M059J (cell line): ENCODE measurements around the gene CENPI. TPM values are rescaled to one million over a fixed set of nuclear protein-coding genes. Genes with fewer than 3 reads are reported as not detected.
A peak's percentile ranks its signal among the peaks of the same experiment; 100 is the strongest.

Experiments
- DNase-seq: peaks from one replicate; pipeline ENCODE4 v3.0.0-alpha.2; 2012; ENCODE audit warnings: low read depth
- total RNA-seq: library from RNA; depleted of rRNA; stranded (reverse); fragments of >200 nt; shearing (Covaris generic); gene quantifications from 2 replicates; pipeline ENCODE4 v1.2.3, GENCODE V29; 2014; rRNA removed

The CENPI gene, protein sequence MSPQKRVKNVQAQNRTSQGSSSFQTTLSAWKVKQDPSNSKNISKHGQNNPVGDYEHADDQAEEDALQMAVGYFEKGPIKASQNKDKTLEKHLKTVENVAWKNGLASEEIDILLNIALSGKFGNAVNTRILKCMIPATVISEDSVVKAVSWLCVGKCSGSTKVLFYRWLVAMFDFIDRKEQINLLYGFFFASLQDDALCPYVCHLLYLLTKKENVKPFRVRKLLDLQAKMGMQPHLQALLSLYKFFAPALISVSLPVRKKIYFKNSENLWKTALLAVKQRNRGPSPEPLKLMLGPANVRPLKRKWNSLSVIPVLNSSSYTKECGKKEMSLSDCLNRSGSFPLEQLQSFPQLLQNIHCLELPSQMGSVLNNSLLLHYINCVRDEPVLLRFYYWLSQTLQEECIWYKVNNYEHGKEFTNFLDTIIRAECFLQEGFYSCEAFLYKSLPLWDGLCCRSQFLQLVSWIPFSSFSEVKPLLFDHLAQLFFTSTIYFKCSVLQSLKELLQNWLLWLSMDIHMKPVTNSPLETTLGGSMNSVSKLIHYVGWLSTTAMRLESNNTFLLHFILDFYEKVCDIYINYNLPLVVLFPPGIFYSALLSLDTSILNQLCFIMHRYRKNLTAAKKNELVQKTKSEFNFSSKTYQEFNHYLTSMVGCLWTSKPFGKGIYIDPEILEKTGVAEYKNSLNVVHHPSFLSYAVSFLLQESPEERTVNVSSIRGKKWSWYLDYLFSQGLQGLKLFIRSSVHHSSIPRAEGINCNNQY
- total RNA-seq = 43.8 and 69.2 TPM in 2 replicates

DNA sequence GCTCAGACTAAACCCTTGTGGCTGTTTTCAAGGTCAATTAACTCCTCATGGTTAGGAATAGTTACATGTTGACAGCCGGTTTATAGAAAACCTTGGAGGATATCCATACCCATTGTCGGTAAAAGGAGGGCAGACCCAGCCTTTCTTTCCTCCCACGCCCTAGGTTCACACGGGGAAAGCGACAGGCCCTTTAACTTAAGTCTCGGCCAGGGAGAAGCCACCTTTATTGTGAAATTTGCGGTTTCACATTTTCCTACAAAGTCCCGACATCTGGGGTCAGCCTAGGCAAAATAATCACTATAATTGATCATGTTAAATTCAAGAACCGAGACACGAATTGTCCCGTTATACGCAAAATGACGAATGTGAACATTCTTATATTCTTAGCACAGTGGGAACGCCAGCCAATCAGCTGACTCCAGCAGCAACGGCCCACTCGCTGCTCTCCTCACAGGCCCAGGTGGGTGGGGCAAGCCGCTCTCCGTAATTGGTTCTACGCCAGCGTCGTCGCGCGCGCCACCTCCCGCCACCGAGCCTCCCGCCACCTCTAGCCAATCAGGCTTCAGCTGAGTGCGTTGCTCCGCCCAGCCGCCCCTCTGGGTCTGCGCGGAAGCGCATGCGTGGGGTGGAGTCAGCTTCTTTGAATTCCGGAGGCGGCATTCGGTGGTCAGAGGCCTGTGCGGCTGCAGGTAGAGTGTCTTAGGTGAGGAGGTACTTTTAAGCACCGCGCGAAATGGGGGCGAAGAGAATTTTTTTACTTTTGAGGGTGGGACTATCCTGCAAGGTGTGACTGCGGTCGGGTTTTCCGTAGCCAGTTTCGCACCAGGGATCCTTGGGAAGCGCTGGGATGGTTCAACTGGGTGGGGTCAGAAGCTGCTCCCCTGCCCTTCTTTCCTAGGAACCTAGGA is at the start of gene CENPI:
Gene CENPI (plus strand): TSS at position 659 of the 908 bp plus-strand sequence. CDS start 2,867 bp downstream, outside the sequence.
- DNase-seq = peak; percentile 93

DNA sequence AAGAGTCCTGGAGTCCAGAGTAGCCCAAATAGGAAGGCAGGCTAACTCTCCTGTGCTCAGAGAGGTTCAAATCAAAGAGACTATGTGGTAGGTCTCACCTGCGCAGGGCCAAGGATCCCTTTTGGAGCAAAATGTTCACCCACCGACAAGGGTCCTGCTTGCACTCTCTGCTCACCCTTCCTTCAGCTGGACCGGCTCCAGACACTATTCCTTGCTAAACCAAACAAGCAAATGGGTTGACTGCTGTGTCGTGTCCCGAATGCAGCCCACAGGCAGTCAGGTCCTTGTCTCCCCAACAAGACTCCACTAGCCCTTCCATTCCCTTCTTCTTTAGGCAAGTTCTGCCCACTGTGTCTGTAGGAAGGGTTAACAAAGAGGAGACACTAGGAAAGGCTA is 46.9 kb upstream of the CENPI start:
- no peak for DNase-seq

DNA sequence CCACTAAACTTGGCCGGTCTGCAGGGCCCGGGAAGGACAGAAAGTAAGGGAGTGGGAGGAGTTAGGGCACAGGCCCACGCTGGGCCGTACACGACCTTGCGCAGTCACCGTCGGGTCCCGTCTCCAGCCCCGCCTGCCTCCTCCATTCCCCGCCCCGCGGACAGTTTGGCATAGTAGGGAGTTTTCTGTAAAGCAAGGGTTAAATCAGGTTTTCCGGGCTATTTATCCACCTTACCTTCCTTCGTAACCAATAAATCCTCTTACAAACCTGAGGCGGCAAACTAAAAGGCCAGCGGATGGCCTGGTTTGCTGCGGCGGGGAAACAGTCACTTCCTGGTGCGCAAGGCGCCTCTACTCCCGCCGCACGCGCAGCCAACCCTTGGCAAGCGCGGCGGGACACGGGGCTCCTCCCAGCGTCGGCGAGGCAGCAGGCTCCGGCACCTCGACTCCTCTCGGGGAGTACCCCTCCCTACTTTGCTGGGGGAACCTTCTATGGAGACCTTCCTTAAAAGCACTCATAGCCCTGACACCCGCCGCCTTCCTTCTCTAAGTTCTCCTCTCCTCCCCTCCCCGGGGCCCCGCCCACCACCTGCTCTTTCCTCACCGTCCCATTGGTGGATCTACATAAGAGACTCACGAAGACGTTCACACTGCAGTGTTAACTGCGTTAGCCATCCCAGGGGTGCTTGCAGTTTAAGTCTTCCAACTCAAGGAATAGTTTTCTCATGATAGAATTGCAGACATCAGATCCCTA is 46.3 kb upstream of the CENPI start, which contains the start of gene TRMT2B:
Gene TRMT2B (minus strand): TSS at position 563 of the 754 bp plus-strand sequence. CDS start 9,822 bp downstream, outside the sequence.
- DNase-seq = peak; percentile 88

DNA sequence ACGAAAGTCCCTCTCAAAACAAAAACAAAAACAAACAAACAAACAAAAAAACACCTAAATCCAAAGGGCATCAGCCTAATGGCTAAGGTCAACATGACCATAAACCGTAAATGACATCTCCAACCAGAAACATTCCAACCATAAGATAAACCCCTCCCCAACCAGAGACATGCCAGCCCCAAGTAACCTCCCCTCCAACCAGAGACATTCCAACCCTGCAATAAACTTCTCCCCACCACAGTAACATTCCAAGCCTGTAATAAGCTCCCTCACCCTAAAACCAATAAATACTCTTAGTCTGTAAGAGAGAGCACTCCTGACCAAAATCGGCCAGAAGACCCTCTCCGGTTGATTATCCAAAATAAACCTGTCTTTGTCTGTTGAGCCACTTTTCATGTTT is 41.5 kb upstream of the CENPI start:
- DNase-seq = peak; percentile 68

DNA sequence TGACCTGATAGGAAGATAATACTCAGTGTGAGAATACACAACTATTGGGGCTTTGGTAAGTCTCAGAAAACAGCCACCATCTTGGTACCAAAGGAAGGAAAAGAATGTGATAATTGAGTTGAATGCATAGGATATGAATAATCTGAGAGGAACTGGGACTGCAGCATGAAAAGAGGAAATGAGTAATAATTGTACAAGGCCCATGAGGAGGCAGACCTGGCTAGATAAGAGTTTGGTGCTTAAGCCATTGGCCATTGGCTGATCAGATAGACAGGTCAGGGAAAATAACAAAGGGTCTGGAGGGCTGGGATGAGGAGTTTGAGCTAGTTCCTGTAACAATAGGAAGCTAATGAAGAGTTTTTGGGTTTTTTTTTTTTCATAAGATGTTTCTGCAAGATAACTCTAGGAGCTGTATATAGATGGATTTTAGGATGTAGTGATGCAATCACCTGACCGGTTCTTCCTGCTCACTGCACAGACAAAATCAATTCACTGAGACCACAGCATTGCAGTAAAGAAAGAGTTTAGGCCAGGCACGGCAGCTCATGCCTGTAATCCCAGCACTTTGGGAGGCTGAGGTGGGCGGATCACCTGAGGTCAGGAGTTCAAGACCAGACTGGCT is 40.8 kb upstream of the CENPI start:
- DNase-seq = peak; percentile 80

DNA sequence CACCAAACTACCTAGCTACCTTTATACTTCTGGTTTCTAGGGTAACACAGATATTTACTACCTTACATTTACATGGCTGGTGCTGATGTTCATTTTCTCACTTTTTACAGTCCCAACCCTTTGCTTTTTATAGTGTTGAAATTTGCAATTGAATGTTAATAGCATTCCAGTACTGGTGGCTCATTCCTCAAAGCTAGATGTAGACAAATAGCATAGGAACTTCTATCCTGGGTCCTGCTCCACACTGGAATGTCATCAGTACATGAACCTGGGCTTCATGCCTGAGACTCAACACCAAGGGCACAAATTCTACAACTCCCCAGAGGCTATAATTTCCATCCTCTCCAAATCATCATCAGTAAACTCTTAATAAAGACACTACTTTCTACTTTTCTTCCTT is 35.8 kb upstream of the CENPI start:
- DNase-seq = peak; percentile 18

DNA sequence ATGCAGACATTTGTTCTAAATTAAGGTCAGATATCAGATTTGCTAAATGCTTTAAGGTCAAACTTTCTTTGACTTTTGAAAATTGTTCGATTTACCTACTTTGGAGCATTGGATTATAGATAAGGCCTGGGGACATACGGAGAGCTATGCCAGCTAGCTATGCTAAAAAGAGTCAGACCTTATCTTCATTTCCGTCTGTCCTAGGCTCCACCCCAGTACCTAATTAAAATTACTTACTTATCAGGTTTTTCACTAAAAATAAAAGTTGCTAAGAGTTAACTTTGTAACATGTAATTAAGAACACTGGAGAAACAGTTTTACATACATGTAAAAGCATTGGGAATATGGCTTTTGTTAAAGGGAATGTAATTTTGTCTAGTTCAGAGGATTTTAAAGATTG is 26.4 kb upstream of the CENPI start:
- no peak for DNase-seq

DNA sequence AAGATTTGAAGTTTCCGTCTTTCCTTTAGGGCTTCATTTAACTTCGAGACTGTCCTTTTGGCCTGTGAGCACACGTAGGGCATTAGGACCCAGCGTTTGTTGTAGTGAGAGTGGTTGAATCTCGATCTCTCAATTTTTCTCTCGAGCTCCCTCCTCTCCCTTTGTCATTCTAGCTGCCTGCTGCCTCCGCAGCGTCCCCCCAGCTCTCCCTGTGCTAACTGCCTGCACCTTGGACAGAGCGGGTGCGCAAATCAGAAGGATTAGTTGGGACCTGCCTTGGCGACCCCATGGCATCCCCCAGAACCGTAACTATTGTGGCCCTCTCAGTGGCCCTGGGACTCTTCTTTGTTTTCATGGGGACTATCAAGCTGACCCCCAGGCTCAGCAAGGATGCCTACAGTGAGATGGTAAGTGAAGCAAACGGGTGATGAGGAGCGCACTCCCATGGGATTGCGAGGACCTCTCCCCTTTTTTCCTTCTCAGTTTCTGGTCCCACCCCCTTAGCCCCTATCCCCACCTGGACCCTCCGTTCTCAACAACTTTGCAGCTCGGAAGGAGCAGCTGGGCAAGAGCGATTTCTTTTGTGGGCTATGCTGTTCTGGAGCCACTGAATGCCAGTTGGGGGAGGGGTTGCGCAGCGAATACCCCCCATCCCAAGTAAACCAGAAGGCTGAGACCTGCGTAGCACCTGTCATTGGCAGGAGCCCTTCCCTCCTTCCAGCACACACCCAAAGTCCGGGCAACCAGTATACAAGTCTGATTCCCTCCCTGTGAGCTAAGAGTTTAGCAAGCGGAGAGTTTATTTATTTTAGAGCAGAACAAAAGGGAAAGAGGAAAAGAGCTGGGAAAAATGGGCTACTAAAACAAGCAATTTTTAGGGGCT is 19.0 kb upstream of the CENPI start, which contains the start of gene TMEM35A:
Gene TMEM35A (plus strand): TSS at position 164 of the 883 bp plus-strand sequence. CDS start 124 bp downstream, at position 288.
- peak; percentile 53 for DNase-seq

DNA sequence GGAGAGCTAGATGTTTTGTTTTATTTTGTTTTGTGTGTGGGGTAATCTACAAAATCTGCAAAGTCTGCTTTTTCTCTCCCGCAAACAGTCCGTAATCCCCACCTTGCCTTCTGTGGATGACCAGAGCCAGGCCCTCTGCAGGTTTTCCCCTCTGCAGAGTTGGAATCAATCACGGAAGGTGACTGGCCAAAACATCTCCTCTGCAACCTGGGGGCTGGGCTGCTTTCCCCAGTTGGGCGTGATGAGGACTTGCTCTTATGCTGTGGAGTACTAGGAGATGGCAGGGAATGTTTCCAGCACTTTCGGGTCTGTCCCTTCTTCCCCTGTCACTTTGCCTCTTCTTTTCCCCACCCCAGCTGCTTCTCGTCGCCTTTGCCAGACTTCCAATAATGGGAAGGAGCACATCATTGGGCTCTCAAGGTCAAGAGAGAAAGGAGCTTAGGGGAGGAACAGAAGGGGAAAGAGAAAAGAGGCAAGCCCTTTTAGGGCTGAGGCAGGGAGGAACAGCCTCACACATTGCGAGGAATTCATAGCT is 18.2 kb upstream of the CENPI start:
- DNase-seq = no peak

DNA sequence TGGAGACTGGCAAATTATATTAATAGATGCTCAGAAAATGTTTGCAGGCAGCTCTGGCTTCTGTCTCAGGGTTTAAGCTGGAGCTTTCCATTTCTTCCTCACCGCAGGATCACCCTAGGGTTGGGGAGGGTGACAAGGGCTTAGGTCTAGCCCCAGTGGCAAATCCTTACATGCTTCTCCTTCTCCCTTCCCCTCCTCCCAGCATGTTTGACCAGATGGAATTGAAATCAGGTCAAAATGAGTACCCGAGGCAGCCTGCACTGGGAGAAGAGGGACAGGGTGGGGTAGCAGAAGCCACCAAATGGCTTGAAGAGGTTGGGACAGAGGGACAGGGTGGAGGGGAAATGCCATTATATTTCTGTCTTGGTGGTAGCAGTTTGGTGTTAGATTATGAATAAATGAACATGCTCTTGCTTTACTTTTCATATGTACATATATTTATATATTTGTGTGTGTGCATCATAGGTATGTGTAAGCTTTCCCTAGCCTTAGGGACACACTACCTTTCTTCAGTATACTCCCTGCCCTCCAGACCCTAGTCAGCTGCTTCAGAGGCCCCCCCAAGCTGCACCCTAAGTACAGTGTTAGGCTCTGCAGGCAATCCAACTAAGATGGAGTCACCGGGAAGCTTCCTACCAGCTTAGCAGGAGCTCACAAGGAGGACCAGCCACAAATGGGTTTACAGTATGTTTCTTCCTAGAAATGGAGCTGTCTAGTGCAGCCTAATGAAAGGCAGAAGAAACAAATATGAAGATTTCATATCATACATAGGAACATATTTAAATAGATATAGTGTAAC is 17.5 kb upstream of the CENPI start:
- DNase-seq = no peak

DNA sequence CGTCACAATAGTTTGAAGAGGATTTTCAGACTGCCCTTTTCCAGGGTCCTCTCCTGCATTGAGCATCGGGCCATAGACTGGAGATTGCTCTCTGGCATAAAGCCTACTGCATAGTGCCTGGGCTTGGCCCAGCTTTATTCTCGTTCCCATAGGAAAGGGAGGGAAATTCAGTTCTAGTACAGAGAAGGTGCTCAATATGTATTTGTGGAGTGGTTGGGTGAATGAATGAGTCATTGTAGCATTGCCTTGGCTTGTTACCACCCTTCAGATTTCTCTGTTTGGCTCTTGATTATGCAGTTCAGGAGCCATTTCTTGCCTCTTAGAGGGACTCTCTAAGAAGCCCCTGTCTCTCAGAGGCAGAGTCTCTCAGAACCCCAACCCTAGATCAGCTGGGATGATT is 16.8 kb upstream of the CENPI start:
- no peak for DNase-seq

DNA sequence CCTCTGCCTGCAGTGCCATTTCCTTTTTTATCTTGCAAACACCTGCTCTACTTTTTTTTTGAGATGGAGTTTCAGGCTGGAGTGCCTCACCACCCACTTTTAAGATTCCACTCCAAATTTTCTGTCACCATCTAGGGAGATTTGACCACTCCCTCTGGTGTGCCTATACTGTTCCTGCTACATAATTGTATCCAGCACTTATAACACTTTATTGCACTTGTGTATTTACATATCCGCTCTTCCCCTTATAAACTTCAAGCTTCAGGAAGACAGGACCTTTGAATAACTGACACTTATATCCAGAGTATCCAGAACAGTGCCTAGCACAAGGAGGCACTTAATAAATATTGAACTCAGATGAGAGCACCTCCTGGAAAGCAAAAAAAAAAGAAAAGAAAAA is 6.2 kb upstream of the CENPI start:
- DNase-seq = no peak

DNA sequence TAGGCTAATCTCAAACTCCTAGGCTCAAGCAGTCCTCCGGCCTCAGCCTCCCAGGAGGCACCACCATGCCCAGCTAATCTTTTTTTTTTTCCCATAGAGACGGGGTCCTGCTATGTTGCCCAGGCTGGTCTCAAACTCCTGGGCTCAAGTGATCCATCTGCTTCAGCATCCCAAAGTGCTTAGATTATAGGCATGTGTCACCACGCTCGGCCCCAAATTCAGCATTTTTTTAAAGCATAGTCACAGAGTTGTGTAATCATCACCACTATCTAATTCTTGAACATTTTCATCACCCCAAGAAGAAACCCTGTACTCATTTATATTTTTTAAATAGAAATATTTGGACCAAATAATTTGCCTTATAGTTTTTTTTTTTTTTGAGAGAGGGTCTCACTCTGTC is 10.3 kb downstream of the CENPI start:
- DNase-seq = peak; percentile 61

DNA sequence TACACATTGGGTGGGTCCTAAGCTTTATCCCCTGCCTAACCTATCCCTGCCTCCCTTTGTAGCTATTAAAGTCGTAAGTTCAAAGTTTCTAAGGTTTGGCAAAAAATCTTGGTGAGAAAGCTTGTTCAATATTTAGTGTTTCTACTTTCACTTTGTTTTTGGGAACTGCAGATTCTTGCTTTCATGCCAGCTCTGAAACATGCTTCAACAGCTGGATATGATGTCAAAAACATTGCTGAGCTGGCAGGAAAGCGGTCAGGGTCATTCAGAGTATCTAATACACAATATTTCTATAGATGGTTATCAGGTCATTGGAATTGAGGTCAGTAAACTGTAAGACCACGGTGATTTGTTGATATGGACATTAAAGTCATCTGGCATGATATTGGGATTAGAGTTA is 19.7 kb downstream of the CENPI start:
- no peak for DNase-seq

DNA sequence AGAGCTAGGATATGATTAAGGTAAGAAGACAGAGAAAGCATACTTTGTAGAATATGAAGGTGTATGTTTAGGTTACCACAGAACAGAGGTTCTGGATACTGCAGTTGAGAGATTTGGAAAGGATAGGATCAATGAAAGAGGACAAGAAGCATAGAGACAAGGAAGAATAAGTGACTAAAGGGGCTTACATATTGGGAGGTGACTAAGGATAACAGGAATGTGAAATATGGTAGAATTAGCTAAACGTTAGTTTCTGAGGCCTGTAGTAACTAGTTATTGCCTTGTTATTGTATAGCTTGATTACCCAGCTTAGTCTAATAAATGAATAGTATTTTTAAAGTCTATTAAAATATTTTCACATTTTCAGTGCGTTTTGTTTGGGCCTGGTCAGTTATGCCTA is 38.2 kb downstream of the CENPI start:
- no peak for DNase-seq
